GM12874 (cell line): Measurements from ENCODE around the gene DLX4.

Experiments used
- CTCF ChIP-seq: IDR thresholded peaks from 2 replicates; pipeline ENCODE4 v1.5.1; 2011; ENCODE audit warnings: low read depth, mild to moderate bottlenecking, control low read depth, low read length, moderate library complexity; ENCODE audit not compliant: insufficient read depth

Gene DLX4

GRCh38 chr17:49977463-49978389, 8.7 kb downstream of the DLX4 start:
- TF ChIP-seq CTCF: no peak

GRCh38 chr17:49978501-49978900, 9.5 kb downstream of the DLX4 start:
- TF ChIP-seq CTCF: no peak

- TF ChIP-seq CTCF: no peak
Measured at GRCh38 chr17:49979748-49980479, 10.9 kb downstream of the DLX4 start.

- no peak for TF ChIP-seq CTCF
Measured at GRCh38 chr17:49980703-49981197, 11.8 kb downstream of the DLX4 start.

GRCh38 chr17:49984283-49984682, 15.3 kb downstream of the DLX4 start:
- no peak for TF ChIP-seq CTCF

- TF ChIP-seq CTCF: no peak
Measured at GRCh38 chr17:49984776-49985175, 15.8 kb downstream of the DLX4 start.

GRCh38 chr17:49985310-49985990, 16.5 kb downstream of the DLX4 start:
- TF ChIP-seq CTCF: no peak
